K562 (cell line): Measurements from ENCODE around the gene COP1. TPM values are rescaled to one million over a fixed set of nuclear protein-coding genes. Genes with fewer than 3 reads are reported as not detected.

ENCODE experiments used
- BDP1 ChIP-seq: IDR thresholded peaks from 3 replicates; pipeline ENCODE4 v1.6.1; 2011; ENCODE audit not compliant: insufficient read length, insufficient read depth
- FOXA1 ChIP-seq: fragments of 450-650 bp; IDR thresholded peaks from 2 replicates; pipeline ENCODE4 v1.6.1; 2016; ENCODE audit warnings: mild to moderate bottlenecking, borderline replicate concordance
- FOXJ2 ChIP-seq: fragments of 200-800 bp; sonication (Bioruptor generic); IDR thresholded peaks from 2 replicates; pipeline ENCODE4 v1.6.1; 2016; ENCODE audit warnings: missing genetic modification characterization, missing compliant biosample characterization
- HNRNPUL1 ChIP-seq: fragments of 200-400 bp; formaldehyde crosslinking; IDR thresholded peaks from 2 replicates; pipeline ENCODE4 v1.6.1; 2017; ENCODE audit warnings: low read length
- MCM7 ChIP-seq, 2 experiments: fragments of 450-650 bp; IDR thresholded peaks; 2 replicates each; pipeline ENCODE4 v1.6.1; 2016 to 2018
- POLR2AphosphoS5 ChIP-seq: IDR thresholded peaks from 2 replicates; pipeline ENCODE4 v1.6.1; 2011; ENCODE audit warnings: mild to moderate bottlenecking, low read depth, low read length, moderate library complexity; ENCODE audit not compliant: control insufficient read depth, insufficient read depth
- RBFOX2 ChIP-seq: fragments of 200-400 bp; formaldehyde crosslinking; IDR thresholded peaks from 2 replicates; pipeline ENCODE4 v1.6.1; 2017; ENCODE audit warnings: low read depth, mild to moderate bottlenecking, low read length, moderate library complexity
- RERE ChIP-seq: sonication (generic); formaldehyde crosslinking; IDR thresholded peaks from 2 replicates; pipeline ENCODE4 v1.8.0; 2023; ENCODE audit warnings: missing genetic modification reagents, mild to moderate bottlenecking, borderline replicate concordance
- RFX1 ChIP-seq: fragments of 450-650 bp; IDR thresholded peaks from 2 replicates; pipeline ENCODE4 v1.6.1; 2016; ENCODE audit warnings: mild to moderate bottlenecking, moderate library complexity
- SMC3 ChIP-seq: conservative IDR thresholded peaks from 2 replicates; pipeline ENCODE4 v1.6.1; 2011; ENCODE audit warnings: low read depth, low read length, improper control_type of control experiment; ENCODE audit not compliant: insufficient read depth
- SRF ChIP-seq, 2 experiments: fragments of 250-450, 450-650 bp in 1 of 2; sonication (Bioruptor Pico) in 1 of 2; sonication (generic) in 1 of 2; formaldehyde crosslinking; IDR thresholded peaks; 2 replicates each; pipeline versions ENCODE4 v1.5.0 to v1.5.1; 2020 to 2022; ENCODE audit warnings: mild to moderate bottlenecking in 1 of 2, missing genetic modification reagents in 1 of 2
- ZNF408 ChIP-seq: fragments of 250-450 bp; sonication (Bioruptor Pico); IDR thresholded peaks from 2 replicates; pipeline ENCODE4 v1.4.0; 2020; ENCODE audit warnings: low read depth, mild to moderate bottlenecking, moderate library complexity
- ZNF589 ChIP-seq: fragments of 200-800 bp; sonication (Bioruptor generic); IDR thresholded peaks from 2 replicates; pipeline ENCODE4 v1.6.1; 2016; ENCODE audit warnings: low read depth, missing genetic modification characterization, missing compliant biosample characterization
- ZNF766 ChIP-seq: fragments of 200-800 bp; sonication (Bioruptor generic); conservative IDR thresholded peaks from 2 replicates; pipeline ENCODE4 v1.6.1; 2016; ENCODE audit warnings: missing genetic modification characterization, missing compliant biosample characterization
- polyA plus RNA-seq, 8 experiments: library from polyadenylated mRNA; depleted of rRNA in 4 of 8; stranded (reverse) in 5 of 8; unstranded in 3 of 8; fragments of >200 nt; fragmentation: Nextera tagmentation in 2 of 8; fragmentation: Illumina TruSeq in 1 of 8; extraction: Ambion mirVana in 2 of 8; extraction: Trizol in 1 of 8; gene quantifications; 2 replicates each; pipeline versions ENCODE4 v1.2.1 to v1.2.3, GENCODE V29; 2011 to 2014; ENCODE audit warnings: inconsistent platforms in 1 of 8, missing spikeins in 1 of 8
- total RNA-seq, 7 experiments: library from RNA; depleted of rRNA in 6 of 7; stranded (reverse); fragments of >200 nt in 6 of 7; fragmentation: Illumina TruSeq in 2 of 7; extraction: Trizol in 2 of 7; gene quantifications; 2 replicates each; pipeline versions ENCODE4 v1.2.1 to v1.2.3, GENCODE V29; 2011 to 2021; ENCODE audit warnings: low replicate concordance in 1 of 7
- TF ChIP-seq, protein P1 (sequence below): fragments of 250-450 bp; sonication (Bioruptor Pico); IDR thresholded peaks from 2 replicates; pipeline ENCODE4 v1.5.0; 2020; ENCODE audit warnings: mild to moderate bottlenecking
- TF ChIP-seq, protein P2 (sequence below): fragments of 250-450 bp; sonication (Bioruptor Pico); IDR thresholded peaks from 2 replicates; pipeline ENCODE4 v1.4.0; 2020; ENCODE audit warnings: mild to moderate bottlenecking, moderate library complexity, borderline replicate concordance
- TF ChIP-seq, protein P3 (sequence below), 2 experiments: fragments of 450-650 bp; IDR thresholded peaks; 2 replicates each; pipeline ENCODE4 v1.6.1; 2016

COP1 gene
- total and polyA plus RNA-seq, 9 of the 15 experiments (the other 6 are each of a cell fraction or from before 2014, with no cell fraction given) = 25.8 to 77.7 (median 58.6) TPM

DNA sequence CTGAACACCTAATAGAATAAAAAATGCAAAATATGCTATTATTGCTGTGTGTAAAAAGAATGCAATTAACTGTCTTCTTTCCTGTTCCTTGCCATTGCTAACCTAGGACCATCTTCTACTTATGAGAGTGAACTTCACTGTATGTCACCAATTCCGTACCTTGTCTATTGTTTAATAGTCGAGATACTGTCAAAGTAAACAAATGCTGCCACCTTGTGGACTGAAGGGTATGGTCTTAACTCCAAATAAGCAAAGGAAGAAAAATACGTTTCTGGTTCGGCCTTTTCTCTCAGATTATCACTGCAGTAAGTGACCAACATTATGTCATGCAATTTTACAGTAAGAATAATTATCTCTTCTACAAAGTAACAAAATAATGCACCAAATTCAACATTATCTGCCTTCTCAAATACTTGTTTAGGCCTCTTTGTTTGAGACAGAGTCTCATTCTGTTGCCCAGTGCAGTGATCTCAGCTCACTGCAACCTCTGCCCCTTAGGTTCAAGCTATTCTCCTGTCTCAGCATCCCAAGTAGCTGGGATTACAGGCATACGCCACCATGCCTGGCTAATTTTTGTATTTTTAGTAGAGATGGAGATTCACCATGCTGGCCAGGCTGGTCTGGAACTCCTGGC, 133.4 kb downstream of the COP1 start (continued):
- no peak for TF ChIP-seq RERE (CRISPR knock-in tag)
- TF ChIP-seq, protein P1, sequence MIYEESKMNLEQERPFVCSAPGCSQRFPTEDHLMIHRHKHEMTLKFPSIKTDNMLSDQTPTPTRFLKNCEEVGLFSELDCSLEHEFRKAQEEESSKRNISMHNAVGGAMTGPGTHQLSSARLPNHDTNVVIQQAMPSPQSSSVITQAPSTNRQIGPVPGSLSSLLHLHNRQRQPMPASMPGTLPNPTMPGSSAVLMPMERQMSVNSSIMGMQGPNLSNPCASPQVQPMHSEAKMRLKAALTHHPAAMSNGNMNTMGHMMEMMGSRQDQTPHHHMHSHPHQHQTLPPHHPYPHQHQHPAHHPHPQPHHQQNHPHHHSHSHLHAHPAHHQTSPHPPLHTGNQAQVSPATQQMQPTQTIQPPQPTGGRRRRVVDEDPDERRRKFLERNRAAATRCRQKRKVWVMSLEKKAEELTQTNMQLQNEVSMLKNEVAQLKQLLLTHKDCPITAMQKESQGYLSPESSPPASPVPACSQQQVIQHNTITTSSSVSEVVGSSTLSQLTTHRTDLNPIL (CRISPR knock-in tag) = no peak
- 0 out of 2 replicates have a peak, but pooled peaks have one; percentile 35 for TF ChIP-seq FOXJ2 (tag)
- no peak for TF ChIP-seq RFX1
- no peak for TF ChIP-seq ZNF408
- no peak for TF ChIP-seq HNRNPUL1
- no peak for TF ChIP-seq ZNF766 (CRISPR knock-in tag)
- TF ChIP-seq, protein P2, sequence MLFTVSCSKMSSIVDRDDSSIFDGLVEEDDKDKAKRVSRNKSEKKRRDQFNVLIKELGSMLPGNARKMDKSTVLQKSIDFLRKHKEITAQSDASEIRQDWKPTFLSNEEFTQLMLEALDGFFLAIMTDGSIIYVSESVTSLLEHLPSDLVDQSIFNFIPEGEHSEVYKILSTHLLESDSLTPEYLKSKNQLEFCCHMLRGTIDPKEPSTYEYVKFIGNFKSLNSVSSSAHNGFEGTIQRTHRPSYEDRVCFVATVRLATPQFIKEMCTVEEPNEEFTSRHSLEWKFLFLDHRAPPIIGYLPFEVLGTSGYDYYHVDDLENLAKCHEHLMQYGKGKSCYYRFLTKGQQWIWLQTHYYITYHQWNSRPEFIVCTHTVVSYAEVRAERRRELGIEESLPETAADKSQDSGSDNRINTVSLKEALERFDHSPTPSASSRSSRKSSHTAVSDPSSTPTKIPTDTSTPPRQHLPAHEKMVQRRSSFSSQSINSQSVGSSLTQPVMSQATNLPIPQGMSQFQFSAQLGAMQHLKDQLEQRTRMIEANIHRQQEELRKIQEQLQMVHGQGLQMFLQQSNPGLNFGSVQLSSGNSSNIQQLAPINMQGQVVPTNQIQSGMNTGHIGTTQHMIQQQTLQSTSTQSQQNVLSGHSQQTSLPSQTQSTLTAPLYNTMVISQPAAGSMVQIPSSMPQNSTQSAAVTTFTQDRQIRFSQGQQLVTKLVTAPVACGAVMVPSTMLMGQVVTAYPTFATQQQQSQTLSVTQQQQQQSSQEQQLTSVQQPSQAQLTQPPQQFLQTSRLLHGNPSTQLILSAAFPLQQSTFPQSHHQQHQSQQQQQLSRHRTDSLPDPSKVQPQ (CRISPR knock-in tag) = no peak
- peak; percentile 64 for TF ChIP-seq FOXA1
- TF ChIP-seq RBFOX2 = no peak
- TF ChIP-seq ZNF589 (CRISPR knock-in tag) = no peak
- no peak for TF ChIP-seq SRF (CRISPR knock-in tag; IDR thresholded peaks at IDR 0.05)
- TF ChIP-seq BDP1 = no peak
- peak; percentile 46 for TF ChIP-seq SMC3
- TF ChIP-seq POLR2AphosphoS5 = no peak
- TF ChIP-seq MCM7 (IDR thresholded peaks at IDR 0.05) = no peak
- TF ChIP-seq, protein P3, sequence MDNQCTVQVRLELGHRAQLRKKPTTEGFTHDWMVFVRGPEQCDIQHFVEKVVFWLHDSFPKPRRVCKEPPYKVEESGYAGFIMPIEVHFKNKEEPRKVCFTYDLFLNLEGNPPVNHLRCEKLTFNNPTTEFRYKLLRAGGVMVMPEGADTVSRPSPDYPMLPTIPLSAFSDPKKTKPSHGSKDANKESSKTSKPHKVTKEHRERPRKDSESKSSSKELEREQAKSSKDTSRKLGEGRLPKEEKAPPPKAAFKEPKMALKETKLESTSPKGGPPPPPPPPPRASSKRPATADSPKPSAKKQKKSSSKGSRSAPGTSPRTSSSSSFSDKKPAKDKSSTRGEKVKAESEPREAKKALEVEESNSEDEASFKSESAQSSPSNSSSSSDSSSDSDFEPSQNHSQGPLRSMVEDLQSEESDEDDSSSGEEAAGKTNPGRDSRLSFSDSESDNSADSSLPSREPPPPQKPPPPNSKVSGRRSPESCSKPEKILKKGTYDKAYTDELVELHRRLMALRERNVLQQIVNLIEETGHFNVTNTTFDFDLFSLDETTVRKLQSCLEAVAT (IDR thresholded peaks at IDR 0.05) = no peak
